GM23338 (cell line): Measurements from ENCODE around the gene TTYH1. TPM values are rescaled to one million over a fixed set of nuclear protein-coding genes. Genes with fewer than 3 reads are reported as not detected.

Source experiments
- ATAC-seq: fragments of 200-7000 bp; cut with Tn5 transposase; 3 replicates; pipeline ENCODE4 v1.9.1; 2020
- DNase-seq: peaks from one replicate; pipeline ENCODE4 v3.0.0-alpha.2; 2015; ENCODE audit warnings: low spot score
- H2AFZ ChIP-seq: fragments of 200-600 bp; sonication (generic); 2 replicates; pipeline ENCODE4 v1.8.0; 2016; ENCODE audit warnings: antibody characterized with exemption, mild to moderate bottlenecking, moderate library complexity
- H3F3A ChIP-seq: fragments of 200-600 bp; sonication (generic); replicated peaks from 2 replicates; pipeline ENCODE4 v1.8.0; 2017; ENCODE audit warnings: antibody characterized with exemption, mixed run types, low read depth
- H3K27ac ChIP-seq: fragments of 200-600 bp; sonication (generic); 2 replicates; pipeline ENCODE4 v1.6.1; 2016; ENCODE audit warnings: low read depth
- H3K27me3 ChIP-seq: fragments of 200-600 bp; sonication (generic); 2 replicates; pipeline ENCODE4 v1.8.0; 2016; ENCODE audit warnings: mild to moderate bottlenecking, mixed run types, moderate library complexity; ENCODE audit not compliant: insufficient read depth
- H3K36me3 ChIP-seq: fragments of 200-600 bp; sonication (generic); 2 replicates; pipeline ENCODE4 v1.8.0; 2016; ENCODE audit warnings: mild to moderate bottlenecking; ENCODE audit not compliant: insufficient read depth
- H3K4me1 ChIP-seq: fragments of 200-600 bp; sonication (generic); 2 replicates; pipeline ENCODE4 v1.8.0; 2016; ENCODE audit warnings: mild to moderate bottlenecking, moderate library complexity; ENCODE audit not compliant: insufficient read depth
- H3K4me2 ChIP-seq: fragments of 200-600 bp; sonication (generic); 2 replicates; pipeline ENCODE4 v1.7.1; 2017; ENCODE audit warnings: mixed run types
- H3K4me3 ChIP-seq: fragments of 200-600 bp; sonication (generic); 2 replicates; pipeline ENCODE4 v1.6.1; 2016; ENCODE audit warnings: mixed run types
- H3K79me2 ChIP-seq: fragments of 200-600 bp; sonication (generic); replicated peaks from 2 replicates; pipeline ENCODE4 v1.8.0; 2017; ENCODE audit warnings: mild to moderate bottlenecking; ENCODE audit not compliant: insufficient read depth
- H3K9me2 ChIP-seq: fragments of 200-600 bp; sonication (generic); 2 replicates; pipeline ENCODE4 v1.8.0; 2017; ENCODE audit not compliant: insufficient read depth
- H4K20me1 ChIP-seq: fragments of 200-600 bp; sonication (generic); replicated peaks from 2 replicates; pipeline ENCODE4 v1.8.0; 2017; ENCODE audit warnings: mild to moderate bottlenecking; ENCODE audit not compliant: insufficient read depth
- H3K27ac Mint-ChIP-seq: 2 replicates; pipeline ENCODE4 v1.8.0; 2020; ENCODE audit warnings: inconsistent platforms, mild to moderate bottlenecking, moderate library complexity, mixed read lengths
- H3K27me3 Mint-ChIP-seq: 3 replicates; pipeline ENCODE4 v1.8.0; 2022; ENCODE audit warnings: low read depth, mild to moderate bottlenecking, moderate library complexity, mixed read lengths, inconsistent platforms; ENCODE audit not compliant: insufficient read depth, poor library complexity
- H3K36me3 Mint-ChIP-seq: 3 replicates; pipeline ENCODE4 v1.8.0; 2021; ENCODE audit warnings: low read depth, mild to moderate bottlenecking, inconsistent platforms, moderate library complexity, mixed read lengths
- H3K4me1 Mint-ChIP-seq: 3 replicates; pipeline ENCODE4 v1.8.0; 2020; ENCODE audit warnings: mild to moderate bottlenecking, inconsistent platforms, mixed read lengths
- H3K4me3 Mint-ChIP-seq: 3 replicates; pipeline ENCODE4 v1.8.0; 2021; ENCODE audit warnings: moderate library complexity, mild to moderate bottlenecking, inconsistent platforms, mixed read lengths
- H3K9me3 Mint-ChIP-seq: 3 replicates; pipeline ENCODE4 v1.8.0; 2020; ENCODE audit warnings: moderate library complexity, mild to moderate bottlenecking, inconsistent platforms, mixed read lengths
- CREB1 ChIP-seq: fragments of 250-450 bp; sonication (Bioruptor Pico); IDR thresholded peaks from 2 replicates; pipeline ENCODE4 v1.5.0; 2020; ENCODE audit warnings: low read depth, mild to moderate bottlenecking, moderate library complexity
- CTCF ChIP-seq, 2 experiments: fragments of 200-600 bp in 1 of 2; sonication (generic) in 1 of 2; conservative IDR thresholded peaks; 2 replicates each; pipeline versions ENCODE4 v1.5.1 to v1.6.1; 2016 to 2017; ENCODE audit warnings: antibody characterized with exemption in 2 of 2, low read depth in 2 of 2, mild to moderate bottlenecking in 2 of 2, moderate library complexity in 1 of 2
- EZH2 ChIP-seq: fragments of 200-600 bp; sonication (generic); IDR thresholded peaks from one replicate; pipeline ENCODE4 v1.8.0; 2017; ENCODE audit warnings: antibody characterized with exemption, mild to moderate bottlenecking, low read depth; ENCODE audit not compliant: unreplicated experiment
- EZH2phosphoT487 ChIP-seq: fragments of 200-600 bp; sonication (generic); IDR thresholded peaks from one replicate; pipeline ENCODE4 v1.8.1; 2018; ENCODE audit warnings: antibody characterized with exemption; ENCODE audit not compliant: unreplicated experiment
- JUNB ChIP-seq: IDR thresholded peaks from one replicate; pipeline ENCODE4 v1.6.1; 2016; ENCODE audit warnings: antibody characterized with exemption; ENCODE audit not compliant: unreplicated experiment
- NANOG ChIP-seq: IDR thresholded peaks from 2 replicates; pipeline ENCODE4 v1.6.1; 2016; ENCODE audit warnings: antibody characterized with exemption, borderline replicate concordance
- POLR2AphosphoS5 ChIP-seq: IDR thresholded peaks from 2 replicates; pipeline ENCODE4 v1.6.1; 2016; ENCODE audit warnings: antibody characterized with exemption, low read depth
- STAT1 ChIP-seq: IDR thresholded peaks from one replicate; pipeline ENCODE4 v1.6.1; 2016; ENCODE audit warnings: antibody characterized with exemption; ENCODE audit not compliant: unreplicated experiment
- ZNF114 ChIP-seq: fragments of 250-450 bp; sonication (Bioruptor Pico); IDR thresholded peaks from 2 replicates; pipeline ENCODE4 v1.5.0; 2020; ENCODE audit warnings: mild to moderate bottlenecking, moderate library complexity
- ZNF331 ChIP-seq: fragments of 250-450 bp; sonication (Bioruptor Pico); IDR thresholded peaks from 2 replicates; pipeline ENCODE4 v1.5.0; 2020; ENCODE audit warnings: low read depth, mild to moderate bottlenecking, moderate library complexity
- ZNF462 ChIP-seq: fragments of 250-450 bp; sonication (Bioruptor Pico); IDR thresholded peaks from 2 replicates; pipeline ENCODE4 v1.5.0; 2020; ENCODE audit warnings: mild to moderate bottlenecking, moderate library complexity
- polyA plus RNA-seq: library from polyadenylated mRNA; unstranded; fragments of >200 nt; fragmentation: Nextera tagmentation; extraction: Ambion mirVana; gene quantifications from 2 replicates; pipeline ENCODE4 v1.2.1, GENCODE V29; 2016
- total RNA-seq: library from RNA; depleted of rRNA; stranded (reverse); fragments of >200 nt; shearing (Covaris generic); gene quantifications from 2 replicates; pipeline ENCODE4 v1.2.3, GENCODE V29; 2014
- TF ChIP-seq, protein P1 (sequence below): IDR thresholded peaks from one replicate; pipeline ENCODE4 v1.6.1; 2018; ENCODE audit warnings: antibody characterized with exemption; ENCODE audit not compliant: unreplicated experiment
- TF ChIP-seq, protein P2 (sequence below): IDR thresholded peaks from 2 replicates; pipeline ENCODE4 v1.6.1; 2016; ENCODE audit warnings: antibody characterized with exemption

Gene TTYH1
- total and polyA plus RNA-seq, 2 experiments from 2014 or later = 18.2 to 40.8 TPM

GRCh38 chr19:54465426-54466109, 50.3 kb downstream of the TTYH1 start:
- Histone ChIP-seq H3F3A (peaks cover 9% of the 10 kb centered on the region; the same call in 1 of the 2 replicates), H3K4me1 (peaks cover 11% of the 10 kb centered on the region), H3K4me3 (peak overlapping the region; percentile 38; the same call in 1 of the 2 replicates), H4K20me1 (no peaks in the 10 kb centered on the region; the same call in 1 of the 2 replicates), H3K4me2 (no peak overlapping the region), H3K9me2 (no peaks in the 10 kb centered on the region), H3K27me3 (peaks cover 30% of the 10 kb centered on the region), H3K36me3 (no peaks in the 10 kb centered on the region), H3K79me2 (no peaks in the 10 kb centered on the region; the same call in 1 of the 2 replicates), H2AFZ (peak overlapping the region; percentile 56; the same call in 1 of the 2 replicates), H3K27ac (no peak overlapping the region)
- Mint-ChIP-seq H3K9me3 (peaks cover 5% of the 10 kb centered on the region; the same call in 1 of the 3 replicates), H3K36me3 (peaks cover 13% of the 10 kb centered on the region), H3K4me1 (peaks cover 21% of the 10 kb centered on the region), H3K27me3 (peaks cover 36% of the 10 kb centered on the region), H3K4me3 (peak overlapping the region; percentile 58), H3K27ac (no peak overlapping the region)
- no peak for ATAC-seq
- TF ChIP-seq ZNF114 (CRISPR knock-in tag) (no peak), EZH2 (no peak), POLR2AphosphoS5 (no peak), ZNF331 (CRISPR knock-in tag) (no peak), NANOG (no peak), JUNB (no peak), EZH2phosphoT487 (no peak), CTCF (conservative IDR thresholded peaks at IDR 0.05; ENCODE audit: low read depth in 2 of 2) (no peak; a peak in 1 of 4 replicates), STAT1 (no peak), CREB1 (CRISPR knock-in tag) (no peak), ZNF462 (no peak)
- TF ChIP-seq, protein P1, sequence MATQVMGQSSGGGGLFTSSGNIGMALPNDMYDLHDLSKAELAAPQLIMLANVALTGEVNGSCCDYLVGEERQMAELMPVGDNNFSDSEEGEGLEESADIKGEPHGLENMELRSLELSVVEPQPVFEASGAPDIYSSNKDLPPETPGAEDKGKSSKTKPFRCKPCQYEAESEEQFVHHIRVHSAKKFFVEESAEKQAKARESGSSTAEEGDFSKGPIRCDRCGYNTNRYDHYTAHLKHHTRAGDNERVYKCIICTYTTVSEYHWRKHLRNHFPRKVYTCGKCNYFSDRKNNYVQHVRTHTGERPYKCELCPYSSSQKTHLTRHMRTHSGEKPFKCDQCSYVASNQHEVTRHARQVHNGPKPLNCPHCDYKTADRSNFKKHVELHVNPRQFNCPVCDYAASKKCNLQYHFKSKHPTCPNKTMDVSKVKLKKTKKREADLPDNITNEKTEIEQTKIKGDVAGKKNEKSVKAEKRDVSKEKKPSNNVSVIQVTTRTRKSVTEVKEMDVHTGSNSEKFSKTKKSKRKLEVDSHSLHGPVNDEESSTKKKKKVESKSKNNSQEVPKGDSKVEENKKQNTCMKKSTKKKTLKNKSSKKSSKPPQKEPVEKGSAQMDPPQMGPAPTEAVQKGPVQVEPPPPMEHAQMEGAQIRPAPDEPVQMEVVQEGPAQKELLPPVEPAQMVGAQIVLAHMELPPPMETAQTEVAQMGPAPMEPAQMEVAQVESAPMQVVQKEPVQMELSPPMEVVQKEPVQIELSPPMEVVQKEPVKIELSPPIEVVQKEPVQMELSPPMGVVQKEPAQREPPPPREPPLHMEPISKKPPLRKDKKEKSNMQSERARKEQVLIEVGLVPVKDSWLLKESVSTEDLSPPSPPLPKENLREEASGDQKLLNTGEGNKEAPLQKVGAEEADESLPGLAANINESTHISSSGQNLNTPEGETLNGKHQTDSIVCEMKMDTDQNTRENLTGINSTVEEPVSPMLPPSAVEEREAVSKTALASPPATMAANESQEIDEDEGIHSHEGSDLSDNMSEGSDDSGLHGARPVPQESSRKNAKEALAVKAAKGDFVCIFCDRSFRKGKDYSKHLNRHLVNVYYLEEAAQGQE = no peak
- TF ChIP-seq, protein P2, sequence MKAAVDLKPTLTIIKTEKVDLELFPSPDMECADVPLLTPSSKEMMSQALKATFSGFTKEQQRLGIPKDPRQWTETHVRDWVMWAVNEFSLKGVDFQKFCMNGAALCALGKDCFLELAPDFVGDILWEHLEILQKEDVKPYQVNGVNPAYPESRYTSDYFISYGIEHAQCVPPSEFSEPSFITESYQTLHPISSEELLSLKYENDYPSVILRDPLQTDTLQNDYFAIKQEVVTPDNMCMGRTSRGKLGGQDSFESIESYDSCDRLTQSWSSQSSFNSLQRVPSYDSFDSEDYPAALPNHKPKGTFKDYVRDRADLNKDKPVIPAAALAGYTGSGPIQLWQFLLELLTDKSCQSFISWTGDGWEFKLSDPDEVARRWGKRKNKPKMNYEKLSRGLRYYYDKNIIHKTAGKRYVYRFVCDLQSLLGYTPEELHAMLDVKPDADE = no peak
- DNase-seq = peak; percentile 54
